GM19324 (cell line): ENCODE results near the gene BBOX1.

Source experiments
- ATAC-seq: cut with Tn5 transposase; IDR thresholded peaks from one replicate; pipeline ENCODE4 v1.9.1; 2021; ENCODE audit warnings: mild to moderate bottlenecking, moderate library complexity; ENCODE audit not compliant: unreplicated experiment, low FRiP score

The BBOX1 gene

DNA sequence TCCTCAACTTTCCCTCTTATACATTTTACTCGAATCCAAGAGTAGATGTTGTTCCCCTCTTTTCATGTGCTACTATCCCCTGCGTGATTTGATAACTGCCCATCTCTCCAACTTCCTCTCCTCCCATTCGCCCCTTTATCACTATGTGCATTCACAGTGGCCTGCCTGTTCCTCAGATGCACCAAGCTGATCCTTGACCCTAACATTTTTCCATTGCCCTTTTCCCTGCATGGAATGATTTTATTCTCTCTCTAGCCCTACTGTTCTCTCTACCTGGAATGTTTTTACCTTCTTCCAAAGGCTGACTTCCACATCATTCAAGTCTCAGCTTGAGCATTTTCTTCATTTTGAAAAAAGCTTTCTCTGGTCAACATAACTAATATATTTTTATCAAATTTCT lies 15.8 kb upstream of the BBOX1 start:
- no peak for ATAC-seq

DNA sequence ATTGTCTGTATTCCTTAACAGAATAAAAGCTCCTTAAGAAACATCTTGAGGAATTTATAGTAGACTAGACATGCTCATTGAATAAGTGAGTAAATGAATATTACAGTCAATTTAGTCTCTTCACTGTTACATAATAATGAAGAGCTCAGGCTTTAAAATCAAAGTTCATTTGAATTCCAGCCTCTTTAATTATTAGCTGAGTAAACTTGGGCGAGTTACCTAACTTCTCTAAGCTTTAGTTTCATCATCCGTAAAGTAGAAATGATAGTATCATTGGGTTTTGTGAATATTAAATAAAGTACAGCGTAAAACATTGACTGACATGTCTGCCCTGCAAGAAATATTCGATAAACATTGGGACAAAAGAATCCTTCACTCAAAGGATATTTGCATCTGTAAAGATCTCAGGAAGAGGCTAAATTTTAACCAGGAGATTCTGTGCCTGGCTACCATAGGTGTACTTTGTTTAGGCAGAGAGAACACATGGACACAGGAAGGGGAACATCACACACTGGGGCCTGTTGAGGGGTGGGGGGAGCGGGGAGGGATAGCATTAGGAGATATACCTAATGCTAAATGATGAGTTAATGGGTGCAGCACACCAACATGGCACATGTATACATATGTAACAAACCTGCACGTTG lies 15.2 kb upstream of the BBOX1 start:
- ATAC-seq: no peak

DNA sequence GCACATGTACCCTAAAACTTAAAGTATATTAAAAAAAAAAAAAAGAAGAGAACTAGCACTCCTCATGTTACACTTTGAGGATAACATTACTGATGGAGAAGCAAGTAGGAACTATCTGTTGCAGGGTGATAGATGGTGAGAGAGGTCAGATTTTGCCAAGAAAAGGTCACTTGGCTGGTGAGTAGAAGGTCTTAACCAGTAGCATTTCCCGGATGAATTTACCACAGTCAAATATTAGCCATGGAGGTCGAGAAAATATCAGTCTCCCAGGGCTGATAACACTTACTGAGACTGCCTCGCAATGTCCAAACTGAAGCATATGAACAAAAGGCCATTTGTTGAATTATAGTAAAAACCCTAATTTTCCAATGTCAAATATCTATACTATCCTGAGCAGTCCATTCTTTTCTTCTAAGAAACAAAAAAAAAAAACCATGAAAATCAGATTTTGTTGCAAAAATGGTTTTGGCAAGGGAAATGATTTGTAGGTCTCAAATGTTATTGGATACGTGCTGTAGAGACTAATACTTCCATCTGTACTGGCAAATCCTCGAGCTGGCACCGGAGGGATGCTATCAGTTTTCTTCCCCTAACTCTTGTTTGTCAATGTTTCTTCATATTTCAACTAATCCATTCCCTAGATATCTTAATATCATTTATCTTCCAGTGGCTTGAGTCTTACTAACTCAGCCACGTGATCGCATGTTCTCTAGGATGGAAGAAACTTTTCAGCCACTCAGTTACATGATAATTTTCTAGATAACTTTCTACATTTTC lies 14.5 kb upstream of the BBOX1 start:
- no peak for ATAC-seq

DNA sequence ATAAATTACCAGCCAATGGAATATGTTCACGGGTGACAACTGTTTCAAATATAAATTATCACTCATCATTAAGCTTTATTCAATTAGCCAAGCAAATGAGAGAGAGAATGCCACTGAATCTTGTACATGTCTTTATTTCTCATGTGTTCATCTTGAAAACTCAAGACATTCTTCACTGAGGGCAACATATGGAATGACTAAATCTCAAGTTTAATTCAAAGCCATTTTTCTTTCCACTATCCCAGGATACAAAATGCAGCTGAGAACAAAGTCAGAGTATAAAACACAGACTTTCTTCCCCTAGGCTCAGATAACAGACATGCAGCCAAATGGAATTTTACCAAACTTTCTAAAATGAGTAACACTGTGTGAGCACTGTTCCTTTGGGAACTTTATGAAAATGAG lies 12.1 kb upstream of the BBOX1 start:
- ATAC-seq: no peak

DNA sequence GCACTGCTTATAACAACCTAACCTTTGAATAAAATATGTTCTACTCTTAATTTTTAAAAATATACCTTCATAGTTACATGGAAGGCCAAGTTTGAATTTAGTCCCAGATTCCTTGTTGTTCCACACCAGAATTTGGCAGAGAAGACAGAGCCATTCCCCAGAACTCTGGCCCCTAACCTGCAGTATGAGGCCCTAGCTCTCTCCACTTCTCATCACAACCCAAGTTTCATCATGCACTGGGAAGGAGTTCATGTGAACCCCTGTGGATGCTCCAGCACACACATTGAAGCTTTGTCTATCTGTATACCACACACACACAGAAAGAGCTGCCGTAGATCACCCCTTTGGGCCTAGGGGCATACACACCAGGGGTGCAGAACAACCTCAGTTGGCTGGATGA lies 10.6 kb upstream of the BBOX1 start:
- no peak for ATAC-seq

DNA sequence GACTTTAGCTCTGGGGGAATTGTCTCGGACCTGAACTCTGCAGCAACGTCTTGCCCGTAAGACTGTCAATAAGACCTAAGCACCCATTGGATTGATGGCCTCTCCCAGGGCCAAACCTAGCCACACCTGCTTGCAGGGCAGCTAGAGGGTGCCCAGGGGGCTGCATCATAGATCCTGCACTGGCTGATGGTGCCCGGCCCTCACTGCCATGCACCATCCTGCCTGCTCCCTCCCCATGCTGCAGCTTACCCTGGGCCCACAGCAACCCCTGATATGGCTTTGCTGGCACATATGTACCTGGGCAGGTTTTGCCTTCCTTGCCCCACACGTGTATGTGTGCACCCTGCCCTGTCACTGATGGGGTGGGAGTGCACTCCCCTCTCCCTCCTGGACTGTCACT lies 8.9 kb upstream of the BBOX1 start:
- no peak for ATAC-seq

DNA sequence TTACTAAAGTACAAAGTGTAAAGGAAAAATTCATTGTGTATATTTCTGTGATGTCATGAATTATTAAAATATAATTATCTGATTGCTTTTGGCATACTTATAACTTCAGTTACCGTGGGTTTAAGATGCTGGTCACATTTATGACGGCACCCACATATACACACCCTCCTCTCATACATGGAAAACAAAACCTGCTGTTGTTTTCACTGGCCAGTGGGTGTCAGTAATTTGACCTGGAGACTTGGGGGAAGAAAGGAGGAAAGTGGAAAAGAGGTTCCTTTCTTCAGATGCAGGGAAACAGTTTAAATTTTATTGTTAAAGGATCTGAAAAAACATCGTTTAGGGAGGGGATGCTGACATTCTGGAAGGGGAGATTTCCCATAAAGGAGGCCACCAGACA lies 742 bp upstream of the BBOX1 start:
- ATAC-seq: no peak

DNA sequence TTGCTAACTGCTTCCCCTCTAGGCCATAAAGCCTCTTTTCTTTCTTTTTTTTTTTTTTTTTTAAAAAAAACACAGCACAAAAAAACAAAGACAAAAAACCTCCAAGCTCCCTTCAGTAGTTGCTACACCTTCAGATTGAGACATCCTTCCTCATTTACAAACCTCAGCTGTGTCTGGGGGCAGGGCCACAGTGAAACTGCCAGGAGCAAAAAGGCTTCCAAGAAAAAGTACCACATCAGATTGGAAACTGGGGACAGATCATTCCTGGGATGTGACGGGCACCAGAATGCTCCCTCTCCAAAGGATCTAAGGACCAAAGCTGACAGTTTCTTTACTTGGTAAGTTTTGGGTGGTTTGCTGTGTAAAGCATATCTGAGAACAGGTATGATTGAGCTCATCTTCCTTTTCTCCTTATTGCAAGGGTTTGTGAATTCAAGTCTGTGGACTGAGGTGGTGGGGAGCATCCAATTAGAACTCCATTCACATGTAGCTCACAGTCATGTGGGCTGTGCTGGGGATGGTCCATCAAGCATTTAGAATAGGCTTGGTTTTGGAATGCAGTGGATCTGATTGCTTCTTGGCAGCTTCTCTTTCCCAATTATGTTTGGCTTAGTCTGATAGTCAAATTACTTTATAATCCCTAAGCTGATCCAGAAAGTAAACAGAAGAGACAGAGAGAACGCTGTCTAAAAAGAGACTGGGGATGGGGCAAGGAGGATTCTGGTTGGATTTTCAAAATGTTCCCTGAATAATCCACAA lies 705 bp downstream of the BBOX1 start:
- ATAC-seq: no peak

DNA sequence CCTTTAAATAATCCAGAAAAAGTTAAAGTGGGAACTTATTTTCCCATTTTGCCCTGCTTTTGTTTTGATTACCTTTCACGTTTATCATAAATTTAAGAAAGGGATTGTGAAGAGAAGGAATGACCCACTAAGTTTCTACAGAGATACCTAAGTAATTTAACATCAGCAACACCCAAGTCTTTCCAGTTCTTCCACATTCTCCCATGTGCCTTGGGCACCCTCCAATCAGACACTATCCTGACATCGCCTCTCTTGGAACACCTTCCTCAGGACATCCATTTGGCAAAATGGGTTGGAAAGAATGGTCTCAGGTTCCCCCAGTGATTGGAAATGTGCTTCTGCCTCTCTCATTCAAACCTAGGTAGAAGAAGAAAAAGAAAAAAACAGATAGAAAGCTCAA lies 6.3 kb downstream of the BBOX1 start:
- ATAC-seq: no peak

DNA sequence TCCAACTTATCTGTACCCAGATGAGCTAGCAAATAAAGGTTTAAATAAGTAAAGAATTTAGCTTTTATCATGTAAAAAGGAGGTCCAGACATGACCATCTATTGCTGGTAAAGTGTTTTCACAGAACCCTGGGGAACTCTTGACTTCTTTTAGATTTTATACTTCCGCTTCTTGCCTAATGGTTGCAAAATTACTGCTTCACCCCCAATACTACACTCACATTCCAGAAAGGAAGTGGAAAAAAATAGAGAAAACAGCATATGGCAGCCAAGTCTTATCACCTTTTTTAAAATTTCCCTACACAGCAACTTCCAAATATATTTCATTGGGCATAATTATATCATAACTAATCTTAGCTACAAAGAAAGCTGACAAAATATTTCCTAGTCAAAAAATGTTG lies 12.1 kb downstream of the BBOX1 start:
- ATAC-seq: no peak

DNA sequence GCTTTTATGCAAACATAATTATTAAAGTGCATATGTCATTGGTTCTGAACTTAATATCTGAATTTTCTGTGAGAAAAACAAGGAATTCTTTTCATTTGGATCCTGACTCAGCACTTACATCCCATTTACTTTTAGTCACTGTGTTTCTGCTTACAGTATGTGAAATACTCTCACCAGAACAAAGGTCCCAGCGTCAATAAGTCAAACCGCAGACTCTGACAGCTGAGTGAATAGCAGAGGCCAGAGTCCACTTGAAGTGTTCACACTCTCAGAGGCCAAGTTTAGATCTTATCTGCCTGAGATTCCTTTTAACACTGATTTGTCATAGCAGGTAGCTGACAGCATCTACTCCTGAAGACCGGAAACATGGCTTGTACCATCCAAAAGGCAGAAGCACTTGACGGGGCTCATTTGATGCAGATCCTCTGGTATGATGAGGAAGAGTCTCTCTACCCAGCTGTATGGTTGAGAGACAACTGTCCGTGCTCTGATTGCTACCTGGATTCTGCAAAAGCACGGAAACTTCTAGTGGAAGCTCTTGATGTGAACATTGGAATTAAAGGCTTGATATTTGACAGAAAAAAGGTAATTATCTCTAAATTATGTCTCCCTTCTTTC lies 14.6 kb downstream of the BBOX1 start:
- ATAC-seq: no peak

DNA sequence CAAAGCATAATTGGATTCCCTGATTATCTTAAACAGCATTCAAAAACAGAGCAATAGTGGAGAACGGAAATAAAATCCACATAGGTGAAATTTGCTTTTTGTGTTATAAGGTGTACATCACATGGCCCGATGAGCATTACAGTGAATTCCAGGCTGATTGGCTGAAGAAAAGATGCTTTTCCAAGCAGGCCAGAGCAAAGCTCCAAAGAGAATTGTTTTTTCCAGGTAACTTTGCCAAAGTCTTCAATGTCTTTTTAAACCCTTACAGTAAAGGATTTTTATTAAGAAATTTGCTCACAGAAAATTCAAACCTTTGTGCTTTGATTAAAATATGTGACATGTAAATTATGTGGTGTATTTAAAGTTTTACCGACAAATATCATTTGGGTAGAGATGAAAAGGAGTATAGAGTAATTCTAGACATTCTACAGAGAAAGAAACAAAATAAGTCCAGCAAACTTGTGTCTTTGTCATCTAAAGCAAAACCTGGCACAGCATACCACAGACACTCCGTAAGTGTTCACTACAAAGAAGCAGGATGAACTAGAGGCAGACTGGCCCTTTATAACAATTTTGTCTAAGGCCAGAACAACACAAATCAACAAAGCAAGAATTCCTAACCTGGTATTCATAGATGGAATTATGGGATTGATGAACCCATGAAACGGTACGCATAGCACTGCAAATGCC lies 16.6 kb downstream of the BBOX1 start:
- ATAC-seq: no peak

DNA sequence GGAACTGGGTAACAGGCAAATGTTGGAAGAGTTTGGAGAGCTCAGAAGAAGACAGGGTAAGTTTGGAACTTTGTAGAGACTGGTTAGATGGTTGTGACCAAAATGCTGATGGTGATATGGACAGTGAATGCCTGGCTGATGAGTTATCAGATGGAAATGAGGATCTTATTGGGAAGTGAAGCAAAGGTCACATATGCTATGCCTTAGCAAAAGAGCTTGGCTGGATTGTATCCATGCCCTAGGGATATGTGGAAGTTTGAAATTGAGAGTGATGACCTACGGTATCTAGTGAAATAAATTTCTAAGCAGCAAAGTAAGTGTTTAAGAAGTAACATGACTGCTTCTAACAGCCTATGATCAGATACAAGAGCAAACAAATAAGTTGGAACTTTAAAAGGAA lies 17.8 kb downstream of the BBOX1 start:
- ATAC-seq: no peak

DNA sequence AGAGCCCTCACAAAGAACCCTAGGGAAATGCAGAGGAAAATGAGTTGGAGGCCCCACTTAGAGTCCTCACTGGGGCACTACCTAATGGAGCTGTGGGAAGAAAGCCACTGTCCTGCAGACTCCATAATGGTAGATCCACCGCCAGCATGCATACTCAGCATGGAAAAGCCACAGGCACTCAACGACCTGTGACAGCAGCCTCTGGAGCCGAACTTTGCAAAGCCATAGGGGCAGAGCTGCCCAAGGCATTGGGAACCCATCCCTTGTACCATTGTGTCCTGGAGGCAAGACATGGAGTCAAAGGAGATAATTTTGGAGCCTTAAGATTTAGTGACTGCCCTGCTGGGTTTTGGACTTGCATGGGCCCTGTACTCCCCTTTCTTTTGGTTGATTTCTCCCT lies 18.8 kb downstream of the BBOX1 start:
- no peak for ATAC-seq

DNA sequence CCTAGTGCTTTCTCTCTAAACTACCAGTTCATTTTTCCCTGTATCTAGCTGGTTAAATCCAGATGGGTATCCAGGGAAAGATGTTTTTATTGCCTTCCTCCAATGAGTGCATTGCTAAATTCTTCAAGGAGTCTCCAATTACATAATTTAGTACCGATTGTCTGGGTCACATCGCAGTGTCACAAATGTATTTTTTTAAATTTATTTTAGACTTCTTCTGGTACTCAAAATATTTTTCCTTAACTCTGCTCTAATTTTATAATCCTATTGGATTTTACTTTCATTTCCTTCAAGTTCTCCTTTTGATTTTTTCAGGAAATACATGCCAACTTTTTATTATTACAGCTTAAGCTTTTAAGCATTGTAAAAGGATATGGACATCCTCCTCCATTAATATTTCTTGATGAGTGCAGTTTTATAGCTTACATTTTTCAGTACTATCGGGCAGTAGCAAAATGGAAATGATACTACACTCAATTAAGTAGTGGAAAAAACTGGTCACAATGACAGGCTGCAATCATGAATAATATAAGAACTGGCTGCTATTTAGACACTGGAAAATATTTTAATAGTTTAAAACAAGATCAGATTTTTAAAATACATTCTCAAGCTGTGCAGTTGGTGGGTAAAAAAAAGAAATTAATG lies 20.3 kb downstream of the BBOX1 start:
- ATAC-seq: no peak

DNA sequence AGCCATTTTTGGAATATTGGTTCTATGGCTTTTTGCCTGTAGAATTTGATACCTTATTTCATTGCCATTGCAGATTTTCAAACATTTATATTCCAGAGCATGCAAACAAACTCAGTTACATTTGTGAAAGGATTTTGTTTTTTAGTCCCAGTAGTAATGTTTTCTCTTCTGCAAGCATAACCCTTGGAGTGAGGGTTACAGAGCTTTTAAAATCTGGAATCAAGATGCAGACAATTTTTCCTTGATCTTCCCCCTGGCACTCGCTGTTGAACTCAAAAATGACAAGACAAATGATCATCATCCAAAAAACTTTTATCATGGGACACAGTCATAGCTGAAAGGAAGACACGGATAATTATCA lies 20.8 kb downstream of the BBOX1 start:
- ATAC-seq: no peak

DNA sequence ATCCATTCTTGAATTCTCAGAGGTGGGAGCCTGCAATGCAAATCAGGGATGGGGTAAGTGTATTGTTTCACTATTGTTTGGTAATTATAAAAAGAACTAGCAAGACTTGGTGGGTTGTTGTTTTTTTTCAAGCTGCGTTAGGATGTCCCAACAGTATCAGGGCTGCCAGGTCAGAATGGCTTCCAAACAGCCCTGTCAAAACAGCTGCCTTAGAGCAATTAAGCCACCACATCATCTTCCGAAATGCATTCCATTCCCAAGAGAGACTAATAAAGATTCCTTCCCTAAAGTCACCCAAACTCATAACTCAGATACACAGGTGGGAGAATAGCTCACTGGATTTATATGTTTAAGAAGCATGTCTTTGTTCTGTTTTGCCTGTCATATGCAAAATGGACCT lies 23.5 kb downstream of the BBOX1 start:
- ATAC-seq: no peak

DNA sequence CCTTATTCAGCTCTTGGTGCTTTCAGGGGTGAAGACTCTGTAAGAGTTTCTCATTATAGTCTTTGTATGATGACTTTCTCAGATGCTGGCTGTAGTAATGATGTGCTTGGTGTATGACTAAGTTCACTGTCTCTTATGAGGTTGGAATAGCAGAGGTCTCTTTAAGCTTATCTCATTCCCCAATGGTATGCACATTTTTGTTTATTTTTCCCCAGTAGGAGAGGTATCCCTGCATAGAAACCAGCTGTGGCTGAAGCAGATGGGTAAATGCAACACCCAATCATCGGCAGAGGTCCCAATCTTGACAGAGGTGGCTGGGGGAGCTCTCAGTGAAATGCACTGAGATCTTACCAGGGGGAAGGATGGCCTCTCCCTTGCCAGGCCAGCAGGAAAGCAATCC lies 34.6 kb downstream of the BBOX1 start:
- no peak for ATAC-seq

DNA sequence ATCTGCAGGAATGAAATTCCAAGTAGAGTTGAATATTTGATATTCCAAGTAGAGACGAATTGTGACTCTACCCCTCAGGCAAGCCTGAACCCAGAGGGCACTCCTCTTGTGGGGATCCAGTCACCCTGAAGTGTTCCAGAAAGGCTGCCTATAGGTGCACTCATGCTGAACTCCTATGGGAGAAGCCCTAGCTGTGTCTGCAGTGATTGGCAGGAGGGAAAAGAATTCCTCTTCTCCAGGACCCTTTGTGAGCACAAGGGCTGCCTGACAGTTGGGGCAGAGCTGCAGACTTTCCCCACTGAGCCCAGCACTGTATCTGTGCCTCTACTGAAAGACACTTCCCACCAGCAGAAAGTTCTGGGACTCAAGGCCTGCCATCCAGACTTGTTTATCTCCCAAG lies 35.0 kb downstream of the BBOX1 start:
- no peak for ATAC-seq

DNA sequence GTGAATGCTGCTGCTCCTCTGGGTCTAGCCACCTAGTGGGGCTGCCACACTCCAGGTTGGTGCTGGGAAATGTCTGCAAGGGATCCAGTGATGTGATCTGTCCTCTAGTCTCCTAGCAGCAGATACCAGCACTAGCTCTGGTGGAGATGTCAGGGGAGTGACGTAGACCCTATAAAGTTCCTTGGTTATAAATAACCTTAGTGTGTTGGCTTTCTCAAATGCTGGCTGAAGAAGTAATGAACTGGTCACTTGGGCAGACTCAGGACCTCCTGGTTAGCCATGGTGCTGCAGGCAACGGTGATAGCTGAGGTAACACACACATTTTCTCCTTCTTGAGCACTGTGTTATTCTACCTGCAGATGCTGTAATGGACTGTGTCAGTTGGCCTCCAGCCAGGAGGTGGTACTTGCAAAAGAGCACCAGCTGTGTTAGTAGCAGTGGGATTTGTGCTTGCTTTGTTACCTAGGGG lies 35.5 kb downstream of the BBOX1 start:
- ATAC-seq: no peak
